GM12864 (cell line): ENCODE measurements around the gene XIRP2.

Experiments
- DNase-seq: peaks from one replicate; pipeline ENCODE4 v3.0.0-alpha.2; 2011; ENCODE audit warnings: low read depth
- H3K4me3 ChIP-seq: 2 replicates; pipeline ENCODE4 v1.5.1; 2011; ENCODE audit warnings: mild to moderate bottlenecking, low read depth, low read length, control low read depth
- CTCF ChIP-seq: IDR thresholded peaks from 2 replicates; pipeline ENCODE4 v1.5.1; 2011; ENCODE audit warnings: low read depth, mild to moderate bottlenecking, moderate library complexity, low read length, control low read depth, inconsistent platforms; ENCODE audit errors: missing control alignments

The XIRP2 gene

GRCh38 chr2:166984797-166985196, 96.5 kb downstream of the XIRP2 start:
- no peak for DNase-seq
- TF ChIP-seq CTCF, result no peak
- H3K4me3 ChIP-seq, result no peak overlapping the region

- H3K4me3 ChIP-seq, result no peak overlapping the region
- no peak for TF ChIP-seq CTCF
- DNase-seq, result no peak
These were observed 106.5 kb downstream of the XIRP2 start for GRCh38 chr2:166994588-166995336.

- no peak for TF ChIP-seq CTCF
- DNase-seq, result no peak
- no peak overlapping the region for H3K4me3 ChIP-seq
These were observed 108.2 kb downstream of the XIRP2 start for GRCh38 chr2:166996465-166996864.

- DNase-seq, result no peak
- no peak overlapping the region for H3K4me3 ChIP-seq
- no peak for TF ChIP-seq CTCF
These were observed 112.9 kb downstream of the XIRP2 start for GRCh38 chr2:167001165-167001564.

- no peak for TF ChIP-seq CTCF
- H3K4me3 ChIP-seq, result no peak overlapping the region
- DNase-seq, result no peak
These were observed 116.8 kb downstream of the XIRP2 start for GRCh38 chr2:167005096-167005495.

GRCh38 chr2:167013227-167013626, 124.9 kb downstream of the XIRP2 start:
- no peak for TF ChIP-seq CTCF
- DNase-seq, result no peak
- H3K4me3 ChIP-seq, result no peak overlapping the region

GRCh38 chr2:167015806-167016205, 127.5 kb downstream of the XIRP2 start:
- TF ChIP-seq CTCF, result no peak
- no peak for DNase-seq

More at GRCh38 chr2:167015806-167016205, 127.5 kb downstream of the XIRP2 start:
- no peak overlapping the region for H3K4me3 ChIP-seq
